GM10248 (cell line): ENCODE data around the gene RRP7A.
"Not testable (repeated sequence)": the region's sequence is repeated elsewhere in the genome, so short reads cannot be mapped to it uniquely, and the experiment has no call there.

Experiments
- CTCF ChIA-PET: fragments of 300-600 bp; sonication (Branson Sonifier 250); formaldehyde crosslinking; extraction: SDS; loops from one replicate; lab custom pipeline; 2021; ENCODE audit warnings: antibody characterized with exemption; lab: Yijun Ruan, JAX
- POLR2A ChIA-PET: fragments of 350-650 bp; sonication (Branson Sonifier 250); formaldehyde crosslinking; extraction: SDS; loops from one replicate; lab custom pipeline; 2020; ENCODE audit warnings: antibody characterized with exemption; lab: Yijun Ruan, JAX
- DNase-seq: peaks from one replicate; pipeline ENCODE4 v3.0.0; 2012; ENCODE audit errors: extremely low spot score
- TF ChIP-seq, protein P1 (sequence below): IDR thresholded peaks from 2 replicates; pipeline ENCODE4 v1.5.1; 2012; ENCODE audit warnings: mild to moderate bottlenecking, low read depth; ENCODE audit errors: extremely low read depth, missing control alignments, control extremely low read depth

RRP7A gene

DNA sequence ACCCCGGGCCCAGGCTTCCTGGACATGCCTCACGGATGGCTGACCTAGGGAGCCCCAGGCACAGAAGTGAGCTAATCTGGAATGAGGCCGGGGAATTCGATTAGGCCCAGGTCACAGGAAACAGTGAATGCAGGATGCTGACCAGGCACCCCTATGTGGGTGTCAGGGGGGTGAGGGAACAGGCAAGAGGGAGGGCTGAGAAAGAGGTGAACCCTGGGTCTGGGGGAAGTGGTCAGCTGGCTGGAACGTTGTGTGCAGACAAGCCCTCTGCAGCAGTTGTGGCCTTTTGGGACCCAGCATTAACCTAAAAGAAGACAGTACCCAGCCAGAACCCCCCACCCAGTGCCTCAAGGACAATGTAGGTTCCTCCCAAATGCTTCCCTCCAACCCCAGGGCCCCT is 42.3 kb upstream of the RRP7A start:
- DNase-seq = peak; percentile 15
- TF ChIP-seq, protein P1, sequence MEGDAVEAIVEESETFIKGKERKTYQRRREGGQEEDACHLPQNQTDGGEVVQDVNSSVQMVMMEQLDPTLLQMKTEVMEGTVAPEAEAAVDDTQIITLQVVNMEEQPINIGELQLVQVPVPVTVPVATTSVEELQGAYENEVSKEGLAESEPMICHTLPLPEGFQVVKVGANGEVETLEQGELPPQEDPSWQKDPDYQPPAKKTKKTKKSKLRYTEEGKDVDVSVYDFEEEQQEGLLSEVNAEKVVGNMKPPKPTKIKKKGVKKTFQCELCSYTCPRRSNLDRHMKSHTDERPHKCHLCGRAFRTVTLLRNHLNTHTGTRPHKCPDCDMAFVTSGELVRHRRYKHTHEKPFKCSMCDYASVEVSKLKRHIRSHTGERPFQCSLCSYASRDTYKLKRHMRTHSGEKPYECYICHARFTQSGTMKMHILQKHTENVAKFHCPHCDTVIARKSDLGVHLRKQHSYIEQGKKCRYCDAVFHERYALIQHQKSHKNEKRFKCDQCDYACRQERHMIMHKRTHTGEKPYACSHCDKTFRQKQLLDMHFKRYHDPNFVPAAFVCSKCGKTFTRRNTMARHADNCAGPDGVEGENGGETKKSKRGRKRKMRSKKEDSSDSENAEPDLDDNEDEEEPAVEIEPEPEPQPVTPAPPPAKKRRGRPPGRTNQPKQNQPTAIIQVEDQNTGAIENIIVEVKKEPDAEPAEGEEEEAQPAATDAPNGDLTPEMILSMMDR = no peak
- CTCF ChIA-PET = interaction anchor here (1.0 to 1.4 kb wide), 3 partner anchors 18 to 44 kb away, joined by 3 to 4 read pairs (median 3); no protein-coding TSS in a partner anchor
- POLR2A ChIA-PET = no interaction called here

DNA sequence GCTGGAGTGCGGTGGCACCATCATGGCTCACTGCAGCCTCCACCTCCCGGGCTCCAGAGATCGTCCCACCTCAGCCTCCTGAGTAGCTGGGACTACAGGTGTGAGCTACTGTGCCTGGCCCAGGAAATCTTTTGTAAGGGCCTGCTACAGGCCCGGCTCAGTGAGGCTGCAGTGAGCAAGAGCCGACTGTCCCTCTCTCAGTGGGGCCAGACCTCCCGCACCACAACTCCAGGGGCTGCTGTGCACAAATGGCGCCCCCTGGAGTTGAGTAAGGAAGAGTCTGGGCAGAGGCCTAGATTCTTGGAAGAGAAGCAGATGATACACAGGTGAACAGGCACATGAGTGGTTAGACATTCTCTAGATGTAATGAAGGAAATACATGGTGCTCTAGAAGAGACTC is 41.2 kb upstream of the RRP7A start:
- peak; percentile 36 for DNase-seq
- ChIA-PET POLR2A (no interaction called here), CTCF (interaction anchor here (1.0 to 1.5 kb wide), 4 partner anchors 11 to 53 kb away, joined by 3 to 5 read pairs (median 4); partner anchors contain the start of gene POLDIP3)
- TF ChIP-seq, protein P1 = peak; percentile 29

- DNase-seq = no peak
- ChIA-PET POLR2A (no interaction called here), CTCF (interaction anchor here (1.3 to 1.5 kb wide), 3 partner anchors 10 to 17 kb away, joined by 4 to 5 read pairs (median 4); no protein-coding TSS in a partner anchor)
- TF ChIP-seq, protein P1 = no peak
Measured at GRCh38 chr22:42560381-42560780, 40.8 kb upstream of the RRP7A start.

- POLR2A ChIA-PET = interaction anchor here (0.7 kb wide), 1 partner anchor 105 kb away, joined by 3 read pairs; no protein-coding TSS in a partner anchor
- peak; percentile 92 for DNase-seq
Measured at GRCh38 chr22:42553475-42554361, 34.1 kb upstream of the RRP7A start, which contains the start of gene SERHL2. TSS of gene SERHL2 (plus strand) at chr22:42553956. CDS start at chr22:42554021, 65 bp downstream.

DNA sequence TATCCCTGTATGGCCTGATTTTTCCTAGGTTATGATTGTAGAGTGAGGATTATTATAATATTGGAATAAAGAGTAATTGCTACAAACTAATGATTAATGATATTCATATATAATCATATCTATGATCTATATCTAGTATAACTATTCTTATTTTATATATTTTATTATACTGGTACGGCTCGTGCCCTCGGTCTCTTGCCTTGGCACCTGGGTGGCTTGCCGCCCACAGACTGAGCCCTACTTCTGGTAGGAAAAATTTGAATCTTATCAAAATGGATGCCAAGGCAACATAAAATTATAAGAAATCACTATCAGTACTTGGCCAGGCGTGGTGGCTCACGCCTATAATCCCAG is 32.7 kb upstream of the RRP7A start:
- POLR2A ChIA-PET, DNase-seq: not testable (repeated sequence)
- CTCF ChIA-PET = interaction anchor here (0.7 to 2.4 kb wide), 5 partner anchors 10 to 109 kb away, joined by 3 to 6 read pairs (median 5); no protein-coding TSS in a partner anchor

More at GRCh38 chr22:42553475-42554361, 34.1 kb upstream of the RRP7A start, which contains the start of gene SERHL2:
- TF ChIP-seq, protein P1 = no peak
- CTCF ChIA-PET = interaction anchor here (2.4 kb wide), 2 partner anchors 9 to 20 kb away, joined by 5 read pairs; no protein-coding TSS in a partner anchor

DNA sequence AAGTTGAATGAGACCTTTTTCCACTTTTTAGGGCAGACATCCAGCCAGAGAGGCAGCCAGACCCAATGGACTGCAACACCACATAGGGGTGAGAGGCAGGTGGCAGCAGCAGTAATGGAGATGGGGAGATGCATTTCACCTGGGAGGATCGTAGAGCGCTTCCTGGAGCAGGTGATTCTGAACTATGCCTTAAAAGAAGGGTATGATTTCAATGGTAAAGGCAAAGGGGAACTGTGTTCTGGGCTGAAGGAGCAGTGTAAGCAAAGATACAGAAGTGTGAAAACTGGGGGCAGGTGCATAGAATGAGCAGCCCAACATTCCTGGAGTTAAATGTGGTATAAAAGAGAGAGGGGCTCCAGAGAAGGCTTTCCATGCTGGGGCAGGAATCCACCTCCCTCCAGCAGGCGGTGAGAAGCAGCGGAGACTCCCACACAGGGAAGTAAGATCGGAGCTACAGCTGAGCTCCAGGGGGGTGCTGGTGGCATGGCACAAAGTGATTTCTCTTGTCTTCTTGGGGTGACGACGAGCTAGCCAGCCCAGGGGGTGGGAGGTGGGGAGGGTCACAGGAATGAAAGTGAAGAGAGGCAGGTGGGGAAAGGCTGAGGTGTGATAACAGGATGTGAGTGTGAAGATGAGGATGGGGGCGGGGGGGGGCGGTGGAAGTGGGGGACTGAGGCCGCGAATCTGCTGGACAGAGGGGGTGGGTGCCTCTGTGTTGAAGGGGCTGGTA is 29.9 kb upstream of the RRP7A start:
- CTCF ChIA-PET = interaction anchor here (1.0 to 2.2 kb wide), 3 partner anchors 8 to 16 kb away, joined by 3 to 7 read pairs (median 5); no protein-coding TSS in a partner anchor
- POLR2A ChIA-PET = interaction anchor here (0.9 kb wide), 1 partner anchor 67 kb away, joined by 3 read pairs; no protein-coding TSS in a partner anchor
- TF ChIP-seq, protein P1 = no peak
- DNase-seq = no peak
